GM19463 (cell line): ENCODE measurements around the gene LRP5.

Experiments used
- ATAC-seq: cut with Tn5 transposase; IDR thresholded peaks from one replicate; pipeline ENCODE4 v1.9.1; 2021; ENCODE audit warnings: mild to moderate bottlenecking, moderate library complexity; ENCODE audit not compliant: unreplicated experiment

LRP5 gene

DNA sequence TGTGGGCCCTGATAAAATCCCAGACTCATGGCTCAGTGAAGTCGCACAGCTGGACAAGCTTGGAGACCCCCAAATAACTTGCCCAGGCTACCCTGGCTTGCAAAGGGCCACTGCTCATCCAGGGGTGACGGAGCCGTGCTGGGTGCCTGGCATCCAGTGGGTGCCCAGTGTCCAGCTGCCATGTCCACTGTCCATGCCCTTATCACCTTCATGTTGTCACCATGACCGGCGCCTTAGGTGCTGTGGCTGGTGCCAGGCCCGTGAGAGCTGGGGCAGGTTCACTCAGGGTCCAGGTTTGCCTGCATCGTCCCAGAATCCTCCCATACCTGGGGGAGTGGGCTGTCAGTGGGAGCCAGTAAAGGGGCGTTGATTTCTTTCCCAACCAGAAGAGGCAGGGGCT is 57.4 kb downstream of the LRP5 start:
- ATAC-seq, result no peak

DNA sequence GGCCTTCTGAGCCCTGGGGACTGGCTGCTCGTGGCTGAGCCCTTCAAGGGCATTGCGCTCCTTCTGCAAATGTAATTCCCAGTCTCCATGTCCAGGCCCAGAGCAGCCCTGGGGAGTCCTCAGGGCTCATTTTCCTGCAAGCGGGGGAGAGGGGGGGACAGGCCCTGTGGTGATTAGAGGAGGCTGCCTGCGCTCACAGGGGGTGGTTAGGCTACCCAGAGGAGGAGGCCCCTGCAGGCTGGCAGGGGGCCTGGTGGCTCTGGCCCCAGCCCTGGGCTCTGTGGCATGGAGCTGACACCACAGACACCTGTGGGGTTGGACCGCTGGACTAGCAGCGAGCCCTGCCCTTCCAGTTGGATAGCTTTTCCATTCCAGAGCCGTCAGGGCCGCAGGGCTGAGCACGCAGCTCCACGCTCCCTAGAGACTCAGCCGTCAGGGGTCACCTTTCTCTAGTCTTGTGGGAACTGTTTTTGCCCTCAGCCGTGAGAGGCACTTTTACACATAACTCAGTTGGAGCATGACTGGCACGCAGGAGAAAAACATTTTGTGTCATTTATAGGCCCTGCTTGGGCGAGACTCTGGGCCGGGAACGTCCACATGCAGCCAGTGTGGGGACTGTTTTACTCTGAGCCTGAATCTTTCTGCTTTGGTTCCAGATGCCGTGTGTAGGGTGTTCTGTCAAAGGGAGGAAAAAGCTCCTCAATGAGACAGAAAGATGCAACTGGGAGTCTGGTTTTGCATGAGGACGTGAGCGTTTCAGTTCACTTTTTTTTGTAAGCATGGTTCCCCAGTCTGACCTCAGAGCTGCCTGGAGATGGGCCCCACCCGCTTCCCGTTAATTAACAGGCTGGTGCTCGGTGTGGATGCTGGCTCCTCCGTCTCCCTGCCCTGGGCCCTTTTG is 58.1 kb downstream of the LRP5 start:
- peak; percentile 67 for ATAC-seq

DNA sequence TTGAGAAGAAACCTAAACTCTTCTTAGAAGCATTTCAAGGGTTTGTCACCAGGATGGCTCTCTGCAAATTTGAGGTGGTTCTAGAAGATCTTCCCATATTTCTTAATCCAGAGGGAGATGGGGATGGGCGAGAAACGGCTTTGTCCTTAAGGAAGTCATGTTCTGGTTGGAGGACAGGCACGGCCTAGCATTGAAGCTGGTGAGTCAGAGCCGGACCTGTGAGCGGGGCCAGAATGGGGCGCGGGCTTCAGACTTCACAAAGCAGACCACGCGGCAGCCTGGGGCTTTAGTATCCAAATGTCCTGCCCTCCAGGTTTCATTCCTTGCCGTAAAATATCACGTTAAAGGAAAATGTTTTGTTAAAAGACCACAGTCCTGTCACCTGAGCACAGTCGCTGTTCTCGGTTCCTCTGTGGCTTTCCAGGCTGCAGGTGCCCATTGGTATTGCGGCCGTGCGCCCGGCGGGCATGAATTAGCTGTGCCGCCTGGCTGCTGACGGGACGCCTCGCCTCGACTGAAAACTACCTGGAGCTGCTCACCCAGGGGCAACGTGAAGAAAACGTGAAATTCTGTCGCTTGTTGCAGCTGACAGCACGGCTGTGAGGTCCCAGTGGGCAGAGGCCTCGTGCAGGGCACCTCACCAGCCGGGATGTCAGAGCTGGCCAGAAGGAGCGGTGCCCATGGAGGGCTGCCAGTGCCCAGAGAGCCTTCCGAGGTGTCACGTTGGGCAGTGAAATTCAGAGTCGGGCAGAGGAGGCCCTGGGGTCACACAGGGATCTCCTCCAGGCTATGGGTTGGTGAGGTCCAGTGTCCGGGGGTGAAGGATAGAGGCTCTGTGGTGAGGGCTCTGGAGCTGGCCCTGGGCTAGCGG is 59.0 kb downstream of the LRP5 start:
- ATAC-seq, result no peak

DNA sequence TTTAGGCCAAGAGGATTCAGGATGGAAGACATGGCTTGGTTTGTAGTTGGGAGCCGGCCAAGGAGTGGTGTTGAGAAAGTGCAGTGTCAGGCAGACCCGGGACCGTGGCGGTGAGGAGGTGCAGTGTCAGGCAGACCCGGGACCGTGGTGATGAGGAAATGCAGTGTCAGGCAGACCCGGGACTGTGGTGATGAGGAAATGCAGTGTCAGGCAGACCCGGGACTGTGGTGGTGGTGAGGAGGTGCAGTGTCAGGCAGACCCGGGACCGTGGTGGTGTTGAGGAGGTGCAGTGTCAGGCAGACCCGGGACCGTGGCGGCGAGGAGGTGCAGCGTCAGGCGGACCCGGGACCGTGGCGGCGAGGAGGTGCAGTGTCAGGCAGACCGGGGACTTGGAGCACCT is 59.7 kb downstream of the LRP5 start:
- no peak for ATAC-seq

DNA sequence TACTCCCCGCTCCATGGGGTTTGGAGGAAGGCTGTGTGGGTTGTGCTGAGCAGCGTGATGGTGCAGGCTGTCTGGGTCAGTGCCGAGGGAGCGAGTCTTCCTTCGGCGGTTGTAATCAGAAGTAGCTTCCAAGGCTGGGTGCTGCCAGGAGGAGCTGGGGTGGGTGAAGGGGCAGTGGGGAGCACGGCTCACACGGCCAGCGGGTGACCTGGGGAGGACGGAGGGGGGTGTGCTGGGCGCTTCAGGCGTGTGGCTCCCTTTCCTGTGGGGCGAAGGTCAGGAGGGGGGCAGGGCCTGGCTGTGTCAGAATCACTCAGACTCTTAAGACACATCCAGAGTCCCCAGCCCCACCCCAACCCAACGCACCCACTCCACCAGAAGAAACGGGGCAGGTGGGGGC is 60.2 kb downstream of the LRP5 start:
- ATAC-seq, result no peak

DNA sequence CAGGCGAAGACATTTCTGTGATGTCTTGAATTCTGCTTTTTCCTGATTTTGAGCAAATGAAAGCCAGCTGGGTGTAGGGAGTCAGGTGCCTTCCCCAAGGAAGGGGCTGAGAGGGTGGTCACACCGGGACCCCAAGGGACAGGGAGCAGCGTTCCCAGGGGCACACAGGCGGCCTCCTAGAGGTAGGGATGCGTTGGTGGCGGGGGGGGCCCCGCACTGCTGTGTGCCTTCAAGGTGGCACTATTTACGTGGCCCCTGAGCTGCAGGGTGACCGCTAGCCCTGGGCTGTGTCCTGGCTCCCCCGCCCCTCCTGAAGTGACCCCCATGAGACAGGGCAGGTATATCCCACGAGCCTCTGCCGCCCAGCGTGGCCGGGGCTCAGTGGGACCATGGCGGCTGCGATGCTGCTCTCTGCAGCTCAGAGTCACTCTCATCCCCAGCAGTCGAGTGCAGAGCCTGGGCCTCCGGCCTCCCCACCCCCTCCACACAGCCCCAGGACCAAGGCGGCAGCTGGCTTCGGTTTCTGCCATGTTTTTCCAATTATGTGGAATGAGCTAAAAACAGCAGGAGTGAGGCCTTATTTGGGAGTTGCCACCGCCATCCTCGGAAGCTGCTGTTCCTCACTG is 60.9 kb downstream of the LRP5 start:
- ATAC-seq, result no peak

DNA sequence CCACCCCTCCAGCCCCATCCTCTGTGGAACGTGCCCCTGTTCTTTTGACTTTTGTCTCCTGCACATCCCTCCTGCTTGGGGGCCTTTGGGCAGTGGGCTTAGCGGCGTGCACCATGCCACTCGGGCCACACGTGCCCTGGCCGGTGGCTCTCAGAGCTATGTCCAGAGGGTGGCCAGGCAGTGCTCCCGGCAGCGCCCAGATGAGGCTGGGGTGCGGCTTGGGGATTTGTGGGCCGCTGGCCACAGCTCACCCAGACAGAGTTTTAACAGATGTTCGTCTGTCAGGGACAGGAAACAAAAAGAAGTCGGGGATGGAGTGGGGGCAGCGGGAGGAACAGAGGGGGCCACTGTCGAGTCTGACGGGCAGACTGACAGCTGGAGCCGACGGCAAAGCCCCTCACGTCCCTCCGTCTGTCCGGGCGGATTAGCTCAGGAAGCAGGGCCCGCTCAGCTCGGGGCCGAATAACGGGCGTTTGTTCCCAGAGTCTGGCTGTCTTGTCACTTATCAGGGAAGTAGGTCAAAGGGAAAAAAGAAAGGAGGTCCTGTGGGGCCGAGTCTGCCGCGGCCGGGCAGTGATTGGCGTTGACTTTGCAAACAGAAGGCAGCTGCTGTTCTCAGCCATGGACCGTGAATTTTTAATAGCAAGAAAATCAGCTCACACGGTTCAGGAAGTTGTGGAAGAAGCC is 61.6 kb downstream of the LRP5 start:
- no peak for ATAC-seq

DNA sequence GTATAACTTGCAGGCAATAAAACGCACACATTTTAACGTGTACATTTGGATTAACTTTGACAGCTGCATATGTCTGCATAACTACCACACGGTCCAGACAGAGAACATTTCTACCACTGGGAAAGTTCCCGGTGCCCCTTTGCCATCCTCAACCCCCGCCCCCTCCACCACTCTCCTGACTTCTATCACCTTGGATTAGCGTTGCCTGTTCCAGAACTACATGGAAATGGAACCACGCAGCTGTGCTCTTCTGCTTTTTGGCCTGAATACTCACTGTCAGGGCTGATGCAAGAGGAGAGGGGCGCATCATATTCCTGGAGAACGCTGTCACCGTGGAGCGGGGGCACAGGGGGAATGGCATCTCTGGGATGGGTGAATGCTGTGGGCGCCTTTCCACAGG is 62.1 kb downstream of the LRP5 start:
- no peak for ATAC-seq

DNA sequence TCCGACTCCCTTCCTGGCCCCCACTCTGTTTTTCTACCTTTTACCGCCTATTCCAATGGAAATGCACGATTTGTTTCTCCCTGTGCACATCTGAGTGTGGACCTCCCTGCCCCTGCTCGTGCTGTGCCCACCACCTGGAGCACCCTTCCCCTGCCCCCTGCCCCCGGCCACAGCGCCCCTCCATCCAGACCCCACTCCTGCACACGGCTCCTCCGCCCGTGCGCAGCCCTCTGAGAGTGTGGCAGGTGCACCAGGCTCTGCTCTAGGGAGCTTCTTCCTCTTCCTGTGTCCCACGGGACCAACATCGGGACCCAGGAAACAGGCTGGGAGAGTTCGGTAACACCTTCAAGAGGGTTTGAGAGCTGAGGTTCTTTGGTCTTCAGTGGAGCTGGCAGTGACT is 62.9 kb downstream of the LRP5 start:
- no peak for ATAC-seq

DNA sequence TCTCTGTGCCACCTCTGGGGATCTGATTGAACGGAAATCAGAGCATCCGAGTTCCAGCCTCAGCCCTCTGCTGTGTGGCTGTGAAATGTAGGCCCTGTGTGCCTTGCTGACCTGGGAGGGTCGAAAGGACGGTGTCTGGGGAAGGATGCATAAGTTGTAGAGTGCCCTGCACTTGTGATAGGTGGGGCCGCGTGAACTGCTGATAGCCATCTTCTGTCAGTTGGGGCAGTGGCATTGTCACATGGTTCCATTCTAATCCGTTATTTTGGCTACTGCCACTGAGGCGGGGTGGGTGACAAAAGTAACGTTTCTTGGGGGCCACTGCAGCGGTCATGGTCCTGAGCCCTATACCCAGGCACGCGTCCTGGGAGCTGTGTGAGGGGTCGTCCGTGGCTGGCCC is 63.4 kb downstream of the LRP5 start:
- no peak for ATAC-seq

DNA sequence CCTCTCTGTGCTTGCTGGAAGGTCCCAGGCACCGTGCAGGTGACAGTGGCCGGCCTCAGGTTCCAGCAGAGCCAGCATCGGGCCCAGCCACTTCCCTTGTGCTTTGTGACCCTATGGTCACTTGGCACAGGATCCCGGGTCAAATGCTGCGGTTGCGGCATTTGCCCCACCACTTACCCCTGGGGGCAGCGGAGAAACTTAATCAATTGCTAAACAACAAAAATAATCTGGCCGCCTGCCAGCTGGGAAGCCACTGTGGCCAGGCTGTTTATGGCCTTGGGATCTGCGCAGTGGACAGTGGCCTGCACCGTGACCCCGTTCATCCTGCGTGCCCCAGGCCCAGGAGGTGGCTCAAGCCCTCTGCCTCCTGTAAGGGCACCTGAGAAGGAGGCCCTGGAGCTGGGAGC is 65.0 kb downstream of the LRP5 start:
- ATAC-seq, result no peak

DNA sequence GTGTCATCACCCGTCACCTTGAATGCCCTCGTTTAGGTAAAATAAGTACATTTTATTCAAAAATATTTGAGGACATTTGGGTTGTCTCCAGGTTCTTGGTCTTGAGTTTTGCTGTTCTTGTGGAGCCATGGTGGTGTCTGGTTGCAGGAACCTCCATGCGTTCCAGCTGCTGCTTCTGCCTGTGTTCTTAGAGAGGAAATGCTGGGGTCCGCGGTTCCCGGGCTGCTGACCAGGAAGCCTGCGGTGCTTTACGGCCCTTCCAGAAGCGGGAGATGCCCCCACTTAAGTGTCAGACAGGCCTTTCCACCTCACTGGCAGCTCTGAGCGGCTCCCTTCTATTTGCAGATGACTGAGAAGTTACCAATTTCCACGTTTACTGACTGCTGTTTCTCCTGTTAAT is 66.8 kb downstream of the LRP5 start:
- no peak for ATAC-seq

DNA sequence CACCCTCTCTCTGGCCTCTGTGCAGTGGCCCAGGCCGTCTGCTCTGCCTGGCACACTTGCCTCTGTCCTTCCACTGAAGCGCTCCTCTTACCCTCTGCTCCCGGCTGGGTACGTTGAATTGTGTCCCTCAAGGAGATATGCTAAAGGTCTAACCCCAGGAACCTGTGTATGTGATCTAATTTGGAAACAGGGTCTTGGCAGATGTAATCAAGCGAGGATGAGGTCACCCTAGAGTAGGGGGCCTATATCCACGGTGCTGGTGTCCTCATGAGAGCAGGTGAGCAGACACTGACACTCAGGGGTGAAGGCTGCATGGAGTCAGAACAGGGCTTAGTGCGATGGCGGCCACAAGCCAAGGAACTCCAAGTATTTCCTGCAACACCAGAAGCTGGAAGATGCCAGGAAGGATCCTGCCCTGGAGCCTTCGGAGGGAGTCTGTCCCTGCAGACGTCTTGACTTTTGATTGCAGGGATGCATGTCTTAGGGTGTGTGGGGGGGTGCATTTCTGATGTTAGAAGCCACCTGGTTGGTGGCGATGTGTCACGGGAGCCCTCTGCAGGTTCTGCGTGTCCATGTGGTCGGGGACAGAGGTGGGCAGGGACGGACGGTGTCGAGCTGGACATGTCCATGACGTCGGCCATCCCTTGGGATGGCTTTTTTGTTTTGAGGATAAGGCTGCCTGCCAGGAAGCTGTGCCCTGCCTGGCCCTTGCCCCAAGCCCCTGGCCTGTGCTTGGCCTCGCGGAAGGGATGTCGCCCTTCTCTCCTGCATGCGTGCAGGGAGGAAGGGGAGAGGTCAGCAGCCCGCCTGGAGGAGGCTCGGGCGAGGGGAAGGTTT is 68.6 kb downstream of the LRP5 start:
- no peak for ATAC-seq

DNA sequence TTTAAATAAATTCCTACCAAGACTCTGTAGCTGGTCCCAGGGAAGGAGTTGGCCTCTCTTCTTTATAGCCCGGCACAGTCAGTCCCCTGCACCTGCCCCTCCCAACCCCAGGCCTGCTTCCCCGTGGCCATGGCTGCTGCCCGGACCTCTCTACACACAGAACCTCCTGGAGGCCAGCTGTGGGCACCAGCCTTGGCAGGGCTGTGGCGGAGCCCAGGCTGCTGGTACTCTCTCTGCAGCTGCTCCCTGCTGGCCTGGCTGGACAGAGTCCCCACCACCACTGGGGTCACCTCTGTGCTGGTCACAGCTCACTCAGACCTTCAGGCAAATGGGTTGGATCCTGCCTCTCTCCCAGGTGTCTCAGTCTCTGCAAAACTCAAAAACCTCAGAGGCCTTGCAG is 69.3 kb downstream of the LRP5 start:
- no peak for ATAC-seq

DNA sequence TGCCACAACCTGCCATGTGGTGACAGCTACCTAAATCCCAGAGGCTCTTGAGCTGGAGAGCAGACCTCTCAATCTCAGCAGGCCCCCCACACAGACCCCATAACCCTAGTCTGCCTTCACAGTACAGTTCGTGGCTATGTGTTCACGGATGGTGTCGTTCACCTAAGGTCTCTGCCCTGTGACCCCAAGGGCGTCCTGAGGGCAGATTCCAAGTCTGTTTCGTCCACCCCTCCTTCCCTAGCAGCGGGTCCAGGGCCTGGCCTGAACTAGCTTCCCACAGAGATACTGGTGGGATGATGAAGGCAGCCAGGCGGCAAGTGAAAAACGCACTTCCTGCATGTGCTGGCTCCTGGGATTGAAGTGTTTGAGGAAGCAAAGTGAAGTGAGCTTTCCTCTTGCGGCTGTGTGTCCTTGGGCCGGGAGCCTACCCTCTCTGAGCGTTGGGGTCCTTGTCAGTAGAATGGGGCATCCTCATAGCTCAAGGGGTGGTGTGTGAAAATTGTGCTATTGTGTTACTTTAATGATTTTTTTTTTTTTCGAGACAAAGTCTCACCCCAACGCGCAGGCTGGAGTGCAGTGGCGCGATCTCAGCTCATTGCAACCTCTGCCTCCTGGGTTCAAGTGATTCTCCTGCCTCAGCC is 70.1 kb downstream of the LRP5 start:
- no peak for ATAC-seq

DNA sequence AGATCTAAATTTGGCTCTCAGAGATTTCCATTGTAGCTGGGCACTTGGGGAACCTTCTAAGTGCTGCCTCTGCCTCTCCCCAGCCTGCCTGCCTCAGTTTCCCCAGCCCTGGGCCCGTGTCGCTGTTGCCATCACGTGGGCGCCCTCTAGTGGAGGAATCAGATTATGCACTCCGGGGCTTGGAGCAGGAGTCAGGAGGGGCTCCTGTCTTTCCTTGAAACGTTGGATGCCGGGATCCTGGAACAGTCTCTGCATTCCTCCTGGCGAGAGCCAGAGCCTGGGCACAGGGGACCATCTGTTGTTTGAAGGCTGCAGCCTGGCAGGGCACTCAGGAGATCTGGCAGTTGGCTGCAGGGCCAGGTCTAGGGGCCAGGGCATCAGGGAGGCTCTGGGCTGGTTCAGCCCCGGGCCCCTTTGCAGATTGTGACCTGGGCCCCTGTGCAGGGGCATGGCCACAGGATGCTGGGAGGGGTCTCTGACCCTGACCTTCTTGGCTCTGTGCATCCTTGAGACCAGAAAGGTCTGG is 71.6 kb downstream of the LRP5 start:
- ATAC-seq, result no peak

DNA sequence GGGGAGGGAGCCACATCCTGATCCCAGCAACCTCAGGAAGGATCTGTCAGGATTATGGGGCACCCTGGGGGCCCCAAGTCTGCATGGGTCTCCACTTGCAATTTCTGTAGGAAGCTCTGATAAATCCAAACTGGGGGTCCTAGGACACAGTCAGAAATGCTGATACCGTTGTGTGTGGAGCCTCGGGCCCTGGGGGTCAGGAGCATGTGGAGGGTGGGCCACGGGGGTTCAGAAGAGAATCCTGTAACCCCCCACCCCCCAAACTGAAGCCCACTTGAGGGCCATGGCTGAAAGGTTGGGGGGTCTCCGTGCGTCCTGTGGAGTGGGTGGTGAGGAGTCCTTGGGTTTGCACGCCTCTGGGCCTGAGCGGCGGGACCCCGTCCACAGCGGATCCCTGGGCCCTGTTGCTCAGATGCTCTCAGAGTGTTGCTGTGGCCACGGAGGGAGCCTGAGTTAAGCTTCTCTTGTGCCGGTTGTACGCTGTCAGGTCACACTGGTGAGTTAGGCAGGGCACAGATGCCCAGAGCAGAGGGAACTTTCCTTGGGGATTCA is 72.2 kb downstream of the LRP5 start:
- ATAC-seq, result no peak

DNA sequence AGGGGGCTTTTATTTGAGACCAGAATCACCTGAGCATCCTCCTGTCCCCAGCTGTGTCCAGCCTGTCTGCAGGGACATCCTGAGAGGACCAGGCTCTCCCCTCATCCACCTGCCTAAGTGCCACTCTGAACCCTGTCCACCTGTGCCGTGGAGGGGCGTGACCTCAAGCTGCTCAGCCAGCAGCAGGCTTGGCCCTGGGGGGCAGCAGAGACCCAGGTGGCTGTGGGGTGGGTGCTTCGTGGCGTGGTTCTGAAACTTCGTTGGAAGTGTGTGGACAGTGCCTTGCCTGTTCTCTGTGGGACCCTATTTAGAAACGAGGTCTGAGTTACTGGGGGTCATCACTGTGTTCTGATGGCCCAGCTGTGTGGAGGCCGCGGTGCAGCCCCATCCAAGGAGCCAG is 72.7 kb downstream of the LRP5 start:
- ATAC-seq, result no peak

DNA sequence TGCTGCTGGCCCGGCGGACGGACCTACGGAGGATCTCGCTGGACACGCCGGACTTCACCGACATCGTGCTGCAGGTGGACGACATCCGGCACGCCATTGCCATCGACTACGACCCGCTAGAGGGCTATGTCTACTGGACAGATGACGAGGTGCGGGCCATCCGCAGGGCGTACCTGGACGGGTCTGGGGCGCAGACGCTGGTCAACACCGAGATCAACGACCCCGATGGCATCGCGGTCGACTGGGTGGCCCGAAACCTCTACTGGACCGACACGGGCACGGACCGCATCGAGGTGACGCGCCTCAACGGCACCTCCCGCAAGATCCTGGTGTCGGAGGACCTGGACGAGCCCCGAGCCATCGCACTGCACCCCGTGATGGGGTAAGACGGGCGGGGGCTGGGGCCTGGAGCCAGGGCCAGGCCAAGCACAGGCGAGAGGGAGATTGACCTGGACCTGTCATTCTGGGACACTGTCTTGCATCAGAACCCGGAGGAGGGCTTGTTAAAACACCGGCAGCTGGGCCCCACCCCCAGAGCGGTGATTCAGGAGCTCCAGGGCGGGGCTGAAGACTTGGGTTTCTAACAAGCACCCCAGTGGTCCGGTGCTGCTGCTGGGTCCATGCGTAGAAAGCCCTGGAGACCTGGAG is 74.1 kb downstream of the LRP5 start:
- no peak for ATAC-seq
